BE2C (cell line): ENCODE results near the gene HIP1.
"Not testable (repeated sequence)": the region's sequence is repeated elsewhere in the genome, so short reads cannot be mapped to it uniquely, and the experiment has no call there.

Experiments
- DNase-seq: peaks from one replicate; pipeline ENCODE4 v3.0.0-alpha.2; 2020
- H3K27me3 ChIP-seq: fragments of 250-450 bp; sonication (Bioruptor Pico); 2 replicates; pipeline ENCODE4 v1.5.1; 2020; ENCODE audit warnings: mild to moderate bottlenecking
- H3K36me3 ChIP-seq: fragments of 250-450 bp; sonication (Bioruptor Pico); 2 replicates; pipeline ENCODE4 v1.5.1; 2020; ENCODE audit warnings: mild to moderate bottlenecking
- H3K4me1 ChIP-seq: fragments of 250-450 bp; sonication (Bioruptor Pico); 2 replicates; pipeline ENCODE4 v1.5.1; 2020
- H3K4me3 ChIP-seq: 2 replicates; pipeline ENCODE4 v1.5.1; 2011; ENCODE audit warnings: low read depth, low read length
- H3K9me3 ChIP-seq: fragments of 250-450 bp; sonication (Bioruptor Pico); 2 replicates; pipeline ENCODE4 v1.5.1; 2020
- CTCF ChIP-seq: IDR thresholded peaks from 2 replicates; pipeline ENCODE4 v1.5.1; 2012; ENCODE audit warnings: mild to moderate bottlenecking, low read depth, low read length

HIP1 gene

GRCh38 chr7:75567948-75568595 lies 170.7 kb downstream of the HIP1 start:
- no peaks in the 10 kb centered on the region for H3K4me1 ChIP-seq
- H3K36me3 ChIP-seq, result peaks cover under 1% of the 10 kb centered on the region
- no peak overlapping the region for H3K4me3 ChIP-seq
- H3K9me3 ChIP-seq, result no peaks in the 10 kb centered on the region
- H3K27me3 ChIP-seq, result no peaks in the 10 kb centered on the region
- no peak for DNase-seq
- TF ChIP-seq CTCF, result no peak

GRCh38 chr7:75565132-75565837 lies 173.5 kb downstream of the HIP1 start:
- no peak for DNase-seq
- Histone ChIP-seq H3K4me3 (no peak overlapping the region), H3K9me3 (no peaks in the 10 kb centered on the region), H3K4me1 (no peaks in the 10 kb centered on the region), H3K36me3 (peaks cover 7% of the 10 kb centered on the region), H3K27me3 (no peaks in the 10 kb centered on the region)
- TF ChIP-seq CTCF, result no peak

GRCh38 chr7:75563171-75563570 lies 175.6 kb downstream of the HIP1 start:
- Histone ChIP-seq H3K4me3 (no peak overlapping the region), H3K9me3 (no peaks in the 10 kb centered on the region), H3K27me3 (no peaks in the 10 kb centered on the region), H3K4me1 (no peaks in the 10 kb centered on the region), H3K36me3 (peaks cover 7% of the 10 kb centered on the region)
- TF ChIP-seq CTCF, result no peak
- no peak for DNase-seq

- H3K27me3 ChIP-seq, result no peaks in the 10 kb centered on the region
- no peak for TF ChIP-seq CTCF
- no peak overlapping the region for H3K4me3 ChIP-seq
- H3K4me1 ChIP-seq, result no peaks in the 10 kb centered on the region
- no peaks in the 10 kb centered on the region for H3K9me3 ChIP-seq
- H3K36me3 ChIP-seq, result peaks cover 10% of the 10 kb centered on the region; the same call in 1 of the 2 replicates
- no peak for DNase-seq
These were observed 178.8 kb downstream of the HIP1 start for GRCh38 chr7:75559976-75560365.

GRCh38 chr7:75559355-75559975 lies 179.3 kb downstream of the HIP1 start:
- DNase-seq, result no peak
- Histone ChIP-seq H3K36me3 (peaks cover 10% of the 10 kb centered on the region; the same call in 1 of the 2 replicates), H3K4me1 (no peaks in the 10 kb centered on the region), H3K9me3 (no peaks in the 10 kb centered on the region), H3K4me3 (no peak overlapping the region), H3K27me3 (no peaks in the 10 kb centered on the region)
- TF ChIP-seq CTCF, result no peak

- H3K36me3 ChIP-seq, result not testable (repeated sequence)
These were observed 181.9 kb downstream of the HIP1 start for GRCh38 chr7:75556835-75557234.

More at GRCh38 chr7:75556835-75557234, 181.9 kb downstream of the HIP1 start:
- H3K9me3 ChIP-seq, H3K4me3 ChIP-seq, H3K27me3 ChIP-seq, DNase-seq, H3K4me1 ChIP-seq: not testable (repeated sequence)
